ENCODE results near the gene TFB2M. TPM values are rescaled to one million over a fixed set of nuclear protein-coding genes. Genes with fewer than 3 reads are reported as not detected.

Gene TFB2M
- total RNA-seq, 1 donor from 2014 or later, result 12.9 TPM

- Mint-ChIP-seq H3K9me3 (no peaks in the 10 kb centered on the region), H3K4me1 (ENCODE audit: unreplicated experiment) (peaks cover 17% of the 10 kb centered on the region), H3K4me3 (no peak overlapping the region), H3K36me3 (peaks cover 13% of the 10 kb centered on the region), H3K27me3 (peaks cover 7% of the 10 kb centered on the region), H3K27ac (no peak overlapping the region)
- DNase-seq (ENCODE audit: extremely low spot score, unreplicated experiment), result no peak
- TF ChIP-seq CTCF (conservative IDR thresholded peaks at IDR 0.05), result no peak
Observed at GRCh38 chr1:246503341-246503740, 62.7 kb downstream of the TFB2M start.

- no peak for DNase-seq (ENCODE audit: extremely low spot score, unreplicated experiment)
- Mint-ChIP-seq H3K27ac (no peak overlapping the region), H3K36me3 (peaks cover 6% of the 10 kb centered on the region), H3K4me3 (no peak overlapping the region), H3K4me1 (ENCODE audit: unreplicated experiment) (peaks cover 4% of the 10 kb centered on the region), H3K27me3 (no peaks in the 10 kb centered on the region), H3K9me3 (no peaks in the 10 kb centered on the region)
- peak; percentile 85 for TF ChIP-seq CTCF (conservative IDR thresholded peaks at IDR 0.05)
Observed at GRCh38 chr1:246497331-246497915, 68.6 kb downstream of the TFB2M start.

GRCh38 chr1:246492611-246493245, 73.3 kb downstream of the TFB2M start:
- no peak for DNase-seq (ENCODE audit: extremely low spot score, unreplicated experiment)
- peak; percentile 85 for TF ChIP-seq CTCF (conservative IDR thresholded peaks at IDR 0.05)
- no peaks in the 10 kb centered on the region for H3K9me3 Mint-ChIP-seq
- H3K27me3 Mint-ChIP-seq, result no peaks in the 10 kb centered on the region
- no peak overlapping the region for H3K4me3 Mint-ChIP-seq
- no peaks in the 10 kb centered on the region for H3K36me3 Mint-ChIP-seq
- H3K27ac Mint-ChIP-seq, result no peak overlapping the region
- H3K4me1 Mint-ChIP-seq (ENCODE audit: unreplicated experiment), result peaks cover 7% of the 10 kb centered on the region

- peaks cover 7% of the 10 kb centered on the region for H3K4me1 Mint-ChIP-seq (ENCODE audit: unreplicated experiment)
- no peak for DNase-seq (ENCODE audit: extremely low spot score, unreplicated experiment)
- no peaks in the 10 kb centered on the region for H3K9me3 Mint-ChIP-seq
- no peaks in the 10 kb centered on the region for H3K27me3 Mint-ChIP-seq
- no peak overlapping the region for H3K4me3 Mint-ChIP-seq
- H3K36me3 Mint-ChIP-seq, result no peaks in the 10 kb centered on the region
- H3K27ac Mint-ChIP-seq, result no peak overlapping the region
- no peak for TF ChIP-seq CTCF (conservative IDR thresholded peaks at IDR 0.05)
Observed at GRCh38 chr1:246491551-246492053, 74.5 kb downstream of the TFB2M start.

Other genes starting within 250 kb of the TFB2M start
- gene SMYD3, start 59.0 kb downstream of the TFB2M start, total RNA-seq (ENCODE audit: low replicate concordance), result 14.9 and 19.4 TPM in 2 replicates
- gene CNST, start 195 bp upstream of the TFB2M start, total RNA-seq (ENCODE audit: low replicate concordance), result 15.5 and 17.9 TPM in 2 replicates
- 18.1 and 34.1 TPM in 2 replicates for gene SCCPDH, start 158.1 kb upstream of the TFB2M start, total RNA-seq (ENCODE audit: low replicate concordance)

Measured in type B pancreatic cell (in vitro differentiated cells).